ENCODE measurements around the gene DIP2C. TPM values are rescaled to one million over a fixed set of nuclear protein-coding genes. Genes with fewer than 3 reads are reported as not detected.
"Not testable (repeated sequence)": the region's sequence is repeated elsewhere in the genome, so short reads cannot be mapped to it uniquely, and the experiment has no call there.

Gene DIP2C
- total RNA-seq, 1 experiment from 2014 or later: 8.1 TPM

GRCh38 chr10:361203-362081, 328.0 kb downstream of the DIP2C start:
- in situ Hi-C loops (cut with HindIII; ENCODE audit: low pct_unique_long_range_greater_than_20kb, low sequenced_read_pairs): no loop called here
- no peak for DNase-seq (ENCODE audit: low read depth, low spot score)

- in situ Hi-C loops (cut with HindIII; ENCODE audit: low pct_unique_long_range_greater_than_20kb, low sequenced_read_pairs): no loop called here
- no peak for DNase-seq (ENCODE audit: low read depth, low spot score)
Measured at GRCh38 chr10:360653-361052, 328.8 kb downstream of the DIP2C start.

GRCh38 chr10:359762-360161, 329.7 kb downstream of the DIP2C start:
- in situ Hi-C loops (cut with HindIII; ENCODE audit: low pct_unique_long_range_greater_than_20kb, low sequenced_read_pairs): no loop called here
- DNase-seq (ENCODE audit: low read depth, low spot score): no peak

GRCh38 chr10:359093-359492, 330.4 kb downstream of the DIP2C start:
- in situ Hi-C loops (cut with HindIII; ENCODE audit: low pct_unique_long_range_greater_than_20kb, low sequenced_read_pairs): no loop called here
- no peak for DNase-seq (ENCODE audit: low read depth, low spot score)

- no peak for DNase-seq (ENCODE audit: low read depth, low spot score)
- in situ Hi-C loops (cut with HindIII; ENCODE audit: low pct_unique_long_range_greater_than_20kb, low sequenced_read_pairs): no loop called here
Measured at GRCh38 chr10:357201-357950, 332.1 kb downstream of the DIP2C start.

- no peak for DNase-seq (ENCODE audit: low read depth, low spot score)
- in situ Hi-C loops (cut with HindIII; ENCODE audit: low pct_unique_long_range_greater_than_20kb, low sequenced_read_pairs): no loop called here
Measured at GRCh38 chr10:356452-356851, 333.0 kb downstream of the DIP2C start.

- DNase-seq (ENCODE audit: low read depth, low spot score): no peak
- in situ Hi-C loops (cut with HindIII; ENCODE audit: low pct_unique_long_range_greater_than_20kb, low sequenced_read_pairs): no loop called here
Measured at GRCh38 chr10:354901-355617, 334.4 kb downstream of the DIP2C start.

- in situ Hi-C loops (cut with HindIII; ENCODE audit: low pct_unique_long_range_greater_than_20kb, low sequenced_read_pairs): no loop called here
- DNase-seq (ENCODE audit: low read depth, low spot score): no peak
Measured at GRCh38 chr10:352476-353235, 336.8 kb downstream of the DIP2C start.

GRCh38 chr10:351770-352334, 337.6 kb downstream of the DIP2C start:
- in situ Hi-C loops (cut with HindIII; ENCODE audit: low pct_unique_long_range_greater_than_20kb, low sequenced_read_pairs): no loop called here

GRCh38 chr10:350981-351501, 338.4 kb downstream of the DIP2C start:
- no peak for DNase-seq (ENCODE audit: low read depth, low spot score)
- in situ Hi-C loops (cut with HindIII; ENCODE audit: low pct_unique_long_range_greater_than_20kb, low sequenced_read_pairs): no loop called here

More at GRCh38 chr10:351770-352334, 337.6 kb downstream of the DIP2C start:
- DNase-seq (ENCODE audit: low read depth, low spot score): no peak

GRCh38 chr10:349081-349480, 340.4 kb downstream of the DIP2C start:
- in situ Hi-C loops (cut with HindIII; ENCODE audit: low pct_unique_long_range_greater_than_20kb, low sequenced_read_pairs): no loop called here
- no peak for DNase-seq (ENCODE audit: low read depth, low spot score)

- in situ Hi-C loops (cut with HindIII; ENCODE audit: low pct_unique_long_range_greater_than_20kb, low sequenced_read_pairs): no loop called here
- DNase-seq (ENCODE audit: low read depth, low spot score): no peak
Measured at GRCh38 chr10:348456-348855, 341.0 kb downstream of the DIP2C start.

GRCh38 chr10:347774-348173, 341.7 kb downstream of the DIP2C start:
- in situ Hi-C loops (cut with HindIII; ENCODE audit: low pct_unique_long_range_greater_than_20kb, low sequenced_read_pairs); DNase-seq (ENCODE audit: low read depth, low spot score): not testable (repeated sequence)

- in situ Hi-C loops (cut with HindIII; ENCODE audit: low pct_unique_long_range_greater_than_20kb, low sequenced_read_pairs); DNase-seq (ENCODE audit: low read depth, low spot score): not testable (repeated sequence)
Measured at GRCh38 chr10:347190-347589, 342.3 kb downstream of the DIP2C start.

GRCh38 chr10:344582-345200, 344.8 kb downstream of the DIP2C start:
- in situ Hi-C loops (cut with HindIII; ENCODE audit: low pct_unique_long_range_greater_than_20kb, low sequenced_read_pairs): no loop called here
- DNase-seq (ENCODE audit: low read depth, low spot score): no peak

Data from SK-MEL-5 (cell line).